ENCODE measurements around the gene POLE. TPM values are rescaled to one million over a fixed set of nuclear protein-coding genes. Genes with fewer than 3 reads are reported as not detected.

POLE gene
- total RNA-seq, 3 donors from 2014 or later: 36.5 to 51.5 (median 43.5) TPM

GRCh38 chr12:132731574-132731973 is 44.4 kb upstream of the POLE start:
- H3K9me3 ChIP-seq: no peaks in the 10 kb centered on the region

GRCh38 chr12:132730353-132730752 is 43.2 kb upstream of the POLE start:
- DNase-seq (ENCODE audit: low spot score in 2 of 2): no peak
- TF ChIP-seq POLR2AphosphoS5 (IDR thresholded peaks at IDR 0.05) (no peak), POLR2A (IDR thresholded peaks at IDR 0.05) (no peak), CTCF (IDR thresholded peaks at IDR 0.05) (no peak)
- intact Hi-C loops (cut with DNase I; ENCODE audit: low total_unique reads): no loop called here
- H3K4me1 ChIP-seq: no peaks in the 10 kb centered on the region
- no peak overlapping the region for H3K4me3 ChIP-seq
- no peaks in the 10 kb centered on the region for H3K9me3 ChIP-seq
- H3K27me3 ChIP-seq: no peaks in the 10 kb centered on the region
- H3K36me3 ChIP-seq: no peaks in the 10 kb centered on the region
- no peak overlapping the region for H3K27ac ChIP-seq

More at GRCh38 chr12:132731574-132731973, 44.4 kb upstream of the POLE start:
- H3K4me3 ChIP-seq: no peak overlapping the region
- no peaks in the 10 kb centered on the region for H3K27me3 ChIP-seq
- no peak for TF ChIP-seq CTCF (IDR thresholded peaks at IDR 0.05)
- TF ChIP-seq POLR2A (IDR thresholded peaks at IDR 0.05): no peak
- TF ChIP-seq POLR2AphosphoS5 (IDR thresholded peaks at IDR 0.05): no peak
- no peak overlapping the region for H3K27ac ChIP-seq
- DNase-seq (ENCODE audit: low spot score in 2 of 2): no peak
- H3K36me3 ChIP-seq: no peaks in the 10 kb centered on the region
- intact Hi-C loops (cut with DNase I; ENCODE audit: low total_unique reads): no loop called here
- no peaks in the 10 kb centered on the region for H3K4me1 ChIP-seq

GRCh38 chr12:132729541-132730320 is 42.6 kb upstream of the POLE start:
- Histone ChIP-seq H3K27me3 (no peaks in the 10 kb centered on the region), H3K4me3 (no peak overlapping the region), H3K36me3 (no peaks in the 10 kb centered on the region), H3K9me3 (no peaks in the 10 kb centered on the region), H3K4me1 (no peaks in the 10 kb centered on the region), H3K27ac (no peak overlapping the region)
- intact Hi-C loops (cut with DNase I; ENCODE audit: low total_unique reads): no loop called here
- TF ChIP-seq POLR2A (IDR thresholded peaks at IDR 0.05): no peak
- TF ChIP-seq POLR2AphosphoS5 (IDR thresholded peaks at IDR 0.05): no peak
- TF ChIP-seq CTCF (IDR thresholded peaks at IDR 0.05): no peak
- DNase-seq (ENCODE audit: low spot score in 2 of 2): no peak

- Histone ChIP-seq H3K9me3 (no peaks in the 10 kb centered on the region), H3K4me3 (no peak overlapping the region), H3K27me3 (no peaks in the 10 kb centered on the region), H3K4me1 (no peaks in the 10 kb centered on the region), H3K36me3 (no peaks in the 10 kb centered on the region), H3K27ac (no peak overlapping the region)
- intact Hi-C loops (cut with DNase I; ENCODE audit: low total_unique reads): no loop called here
- no peak for DNase-seq (ENCODE audit: low spot score in 2 of 2)
- TF ChIP-seq POLR2AphosphoS5 (IDR thresholded peaks at IDR 0.05) (no peak), CTCF (IDR thresholded peaks at IDR 0.05) (no peak), POLR2A (IDR thresholded peaks at IDR 0.05) (no peak)
Observed at GRCh38 chr12:132728502-132728901, 41.4 kb upstream of the POLE start.

- TF ChIP-seq CTCF (IDR thresholded peaks at IDR 0.05): no peak
- no peak for TF ChIP-seq POLR2AphosphoS5 (IDR thresholded peaks at IDR 0.05)
- no peak for TF ChIP-seq POLR2A (IDR thresholded peaks at IDR 0.05)
- DNase-seq (ENCODE audit: low spot score in 2 of 2): no peak
- H3K4me3 ChIP-seq: no peak overlapping the region
- H3K27me3 ChIP-seq: no peaks in the 10 kb centered on the region
- intact Hi-C loops (cut with DNase I; ENCODE audit: low total_unique reads): no loop called here
- H3K4me1 ChIP-seq: no peaks in the 10 kb centered on the region
- no peaks in the 10 kb centered on the region for H3K9me3 ChIP-seq
- no peak overlapping the region for H3K27ac ChIP-seq
- H3K36me3 ChIP-seq: no peaks in the 10 kb centered on the region
Observed at GRCh38 chr12:132727091-132727794, 40.1 kb upstream of the POLE start.

Measured in breast epithelium (tissue), 4 donors.